ENCODE data around the gene ITGB1.

DNA sequence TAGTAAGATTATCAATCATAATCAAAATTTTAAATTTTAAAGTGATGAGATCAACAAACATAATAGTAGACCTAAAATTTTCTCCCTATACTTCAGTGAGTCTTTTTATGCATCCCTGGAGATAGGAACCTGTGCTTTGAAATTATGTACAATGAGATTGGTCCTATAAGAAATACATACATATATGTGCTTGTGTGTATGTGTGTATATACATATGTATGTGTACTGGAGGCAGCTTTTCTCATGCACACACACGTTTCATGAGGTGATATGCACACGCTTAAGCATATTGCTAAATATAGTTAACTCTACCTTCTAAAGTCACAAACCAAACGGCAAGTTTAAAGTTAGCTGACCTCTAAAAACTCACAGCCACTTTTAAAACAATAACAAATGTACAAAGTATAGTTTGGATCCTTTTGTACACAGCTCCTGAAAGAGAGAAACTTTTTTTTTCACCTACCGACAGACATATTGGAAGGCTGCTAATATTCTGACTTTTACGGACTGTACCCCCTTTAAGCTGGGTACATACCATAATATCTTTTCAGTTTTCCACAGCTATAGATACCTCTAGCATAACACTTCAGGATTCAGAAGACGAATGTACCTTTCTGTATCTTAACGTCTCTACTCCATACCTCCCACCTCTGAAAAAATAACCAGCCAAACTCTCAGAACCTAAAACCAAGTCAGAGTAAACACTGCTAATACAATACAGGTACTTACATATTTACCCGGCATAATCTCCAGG is 3.3 kb downstream of the ITGB1 start:
- TF ChIP-seq, protein P1, sequence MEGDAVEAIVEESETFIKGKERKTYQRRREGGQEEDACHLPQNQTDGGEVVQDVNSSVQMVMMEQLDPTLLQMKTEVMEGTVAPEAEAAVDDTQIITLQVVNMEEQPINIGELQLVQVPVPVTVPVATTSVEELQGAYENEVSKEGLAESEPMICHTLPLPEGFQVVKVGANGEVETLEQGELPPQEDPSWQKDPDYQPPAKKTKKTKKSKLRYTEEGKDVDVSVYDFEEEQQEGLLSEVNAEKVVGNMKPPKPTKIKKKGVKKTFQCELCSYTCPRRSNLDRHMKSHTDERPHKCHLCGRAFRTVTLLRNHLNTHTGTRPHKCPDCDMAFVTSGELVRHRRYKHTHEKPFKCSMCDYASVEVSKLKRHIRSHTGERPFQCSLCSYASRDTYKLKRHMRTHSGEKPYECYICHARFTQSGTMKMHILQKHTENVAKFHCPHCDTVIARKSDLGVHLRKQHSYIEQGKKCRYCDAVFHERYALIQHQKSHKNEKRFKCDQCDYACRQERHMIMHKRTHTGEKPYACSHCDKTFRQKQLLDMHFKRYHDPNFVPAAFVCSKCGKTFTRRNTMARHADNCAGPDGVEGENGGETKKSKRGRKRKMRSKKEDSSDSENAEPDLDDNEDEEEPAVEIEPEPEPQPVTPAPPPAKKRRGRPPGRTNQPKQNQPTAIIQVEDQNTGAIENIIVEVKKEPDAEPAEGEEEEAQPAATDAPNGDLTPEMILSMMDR (IDR thresholded peaks at IDR 0.05; ENCODE audit: low read depth, low read length, poor library complexity, severe bottlenecking): no peak
- TF ChIP-seq EZH2phosphoT487 (IDR thresholded peaks at IDR 0.05; ENCODE audit: borderline replicate concordance, low read length): no peak

All from DOHH2 (cell line).